ENCODE data around the gene NPL. TPM values are rescaled to one million over a fixed set of nuclear protein-coding genes. Genes with fewer than 3 reads are reported as not detected.

The NPL gene
- 0.86 and 1.1 TPM in 2 replicates for total RNA-seq (2014; rRNA removed; shearing (Covaris generic))

- peak; percentile 75 for DNase-seq (ENCODE audit: low read depth)
These were observed at the start of gene NPL for GRCh38 chr1:182789138-182790076. Gene NPL, plus strand, starts transcription at chr1:182789773. Its CDS starts 4,599 bp downstream, at chr1:182794372.

- no peak for DNase-seq (ENCODE audit: low read depth)
These were observed 49.5 kb upstream of the NPL start for GRCh38 chr1:182740120-182740519.

GRCh38 chr1:182742780-182743179 is 46.8 kb upstream of the NPL start:
- no peak for DNase-seq (ENCODE audit: low read depth)

GRCh38 chr1:182752077-182752988 is 37.2 kb upstream of the NPL start:
- no peak for DNase-seq (ENCODE audit: low read depth)

- DNase-seq (ENCODE audit: low read depth) = no peak
These were observed 35.5 kb upstream of the NPL start for GRCh38 chr1:182754087-182754486.

GRCh38 chr1:182754543-182755314 is 34.8 kb upstream of the NPL start:
- no peak for DNase-seq (ENCODE audit: low read depth)

GRCh38 chr1:182755632-182756031 is 33.9 kb upstream of the NPL start:
- no peak for DNase-seq (ENCODE audit: low read depth)

GRCh38 chr1:182756423-182756822 is 33.1 kb upstream of the NPL start:
- DNase-seq (ENCODE audit: low read depth) = no peak

- DNase-seq (ENCODE audit: low read depth) = no peak
These were observed 27.9 kb upstream of the NPL start for GRCh38 chr1:182761396-182762395.

- no peak for DNase-seq (ENCODE audit: low read depth)
These were observed 27.0 kb upstream of the NPL start for GRCh38 chr1:182762536-182762935.

GRCh38 chr1:182764029-182764727 is 25.4 kb upstream of the NPL start:
- no peak for DNase-seq (ENCODE audit: low read depth)

- no peak for DNase-seq (ENCODE audit: low read depth)
These were observed 24.2 kb upstream of the NPL start for GRCh38 chr1:182765391-182765790.

- no peak for DNase-seq (ENCODE audit: low read depth)
These were observed 23.5 kb upstream of the NPL start for GRCh38 chr1:182766050-182766449.

GRCh38 chr1:182766881-182767645 is 22.5 kb upstream of the NPL start:
- no peak for DNase-seq (ENCODE audit: low read depth)

GRCh38 chr1:182768963-182769362 is 20.6 kb upstream of the NPL start:
- peak; percentile 12 for DNase-seq (ENCODE audit: low read depth)

- no peak for DNase-seq (ENCODE audit: low read depth)
These were observed 19.3 kb upstream of the NPL start for GRCh38 chr1:182770232-182770631.

- no peak for DNase-seq (ENCODE audit: low read depth)
These were observed 18.2 kb upstream of the NPL start for GRCh38 chr1:182771187-182771984.

- no peak for DNase-seq (ENCODE audit: low read depth)
These were observed 12.2 kb upstream of the NPL start for GRCh38 chr1:182777386-182777785.
